ENCODE results near the gene NRL.

DNA sequence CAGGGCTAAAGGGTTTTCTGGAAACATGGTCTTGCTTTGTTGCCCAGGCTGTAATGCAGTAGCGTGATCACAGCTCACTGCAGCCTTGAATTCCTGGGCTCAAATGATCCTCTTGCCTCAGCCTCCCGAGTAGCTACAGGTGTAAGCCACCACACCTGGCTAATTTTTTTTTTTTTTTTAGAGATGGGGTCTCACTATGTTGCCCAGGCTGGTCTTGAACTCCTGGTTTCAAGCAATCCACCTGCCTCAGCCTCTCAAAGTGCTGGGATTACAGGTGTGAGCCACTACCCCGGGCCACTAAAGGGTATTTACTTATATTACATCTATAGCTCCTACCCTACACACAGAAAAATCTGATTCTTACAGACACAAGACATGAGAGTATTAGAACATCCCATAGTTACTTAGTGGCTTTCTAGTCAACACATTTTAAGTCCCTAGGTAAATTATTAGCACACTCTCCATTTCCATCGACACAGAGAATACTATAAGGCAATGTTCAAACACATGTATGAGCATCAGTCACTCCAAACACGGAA lies 6.3 kb downstream of the NRL start:
- TF ChIP-seq CTCF (conservative IDR thresholded peaks at IDR 0.05; ENCODE audit: low read length) (no peak), EZH2phosphoT487 (IDR thresholded peaks at IDR 0.05; ENCODE audit: borderline replicate concordance, low read depth, low read length) (no peak)
